ENCODE data around the gene CIAO2B.
A peak's percentile ranks its signal among the peaks of the same experiment; 100 is the strongest.

Gene CIAO2B

DNA sequence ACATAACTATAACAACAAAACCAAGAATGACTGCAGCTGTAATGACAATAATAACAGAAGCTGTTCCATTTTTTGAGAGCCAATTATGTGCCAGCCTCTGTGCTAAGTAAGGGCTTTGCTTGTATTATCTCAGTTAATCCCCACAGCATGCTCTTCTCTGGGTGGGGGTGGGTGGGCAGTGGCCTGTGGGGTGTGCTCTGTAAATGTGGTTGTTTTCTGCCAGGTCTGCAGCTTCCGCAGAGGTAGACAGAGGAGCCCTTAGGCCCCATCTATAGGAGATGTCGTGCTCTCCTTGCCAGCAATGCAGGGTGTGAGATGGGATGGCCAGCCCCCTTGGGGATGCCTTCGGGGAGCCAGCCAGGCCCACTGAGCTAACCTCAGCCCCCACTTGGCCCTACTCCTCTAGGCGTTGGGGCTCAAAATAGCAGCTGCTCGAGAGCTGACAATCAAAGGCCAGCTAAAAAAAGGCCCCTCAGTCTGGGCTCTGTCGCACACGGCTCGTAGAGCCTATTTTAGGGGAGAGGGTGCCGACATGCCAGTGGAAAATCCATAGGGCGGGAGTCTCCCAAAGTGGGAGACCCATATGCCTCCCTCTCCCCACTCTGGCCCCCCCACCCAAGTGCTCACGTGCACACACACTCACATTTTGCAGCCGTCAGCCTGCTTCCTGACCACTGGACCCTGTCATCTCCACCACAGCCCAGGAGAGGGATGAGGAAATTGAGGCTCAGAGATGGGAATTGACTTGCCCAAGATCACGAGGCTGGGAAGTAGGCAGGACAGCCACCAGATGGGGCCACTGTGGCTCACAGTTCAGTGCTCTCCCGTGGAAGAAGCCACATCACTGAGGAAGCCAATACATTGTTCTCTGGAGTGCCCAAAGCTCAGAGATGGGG lies 31.3 kb downstream of the CIAO2B start:
- no peak overlapping the region for H3K4me3 ChIP-seq (replicated peaks; ENCODE audit: low read depth, low read length)
- no peak for DNase-seq (ENCODE audit: low read depth)
- TF ChIP-seq, protein P1, sequence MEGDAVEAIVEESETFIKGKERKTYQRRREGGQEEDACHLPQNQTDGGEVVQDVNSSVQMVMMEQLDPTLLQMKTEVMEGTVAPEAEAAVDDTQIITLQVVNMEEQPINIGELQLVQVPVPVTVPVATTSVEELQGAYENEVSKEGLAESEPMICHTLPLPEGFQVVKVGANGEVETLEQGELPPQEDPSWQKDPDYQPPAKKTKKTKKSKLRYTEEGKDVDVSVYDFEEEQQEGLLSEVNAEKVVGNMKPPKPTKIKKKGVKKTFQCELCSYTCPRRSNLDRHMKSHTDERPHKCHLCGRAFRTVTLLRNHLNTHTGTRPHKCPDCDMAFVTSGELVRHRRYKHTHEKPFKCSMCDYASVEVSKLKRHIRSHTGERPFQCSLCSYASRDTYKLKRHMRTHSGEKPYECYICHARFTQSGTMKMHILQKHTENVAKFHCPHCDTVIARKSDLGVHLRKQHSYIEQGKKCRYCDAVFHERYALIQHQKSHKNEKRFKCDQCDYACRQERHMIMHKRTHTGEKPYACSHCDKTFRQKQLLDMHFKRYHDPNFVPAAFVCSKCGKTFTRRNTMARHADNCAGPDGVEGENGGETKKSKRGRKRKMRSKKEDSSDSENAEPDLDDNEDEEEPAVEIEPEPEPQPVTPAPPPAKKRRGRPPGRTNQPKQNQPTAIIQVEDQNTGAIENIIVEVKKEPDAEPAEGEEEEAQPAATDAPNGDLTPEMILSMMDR (IDR thresholded peaks at IDR 0.05; ENCODE audit: low read length, missing control alignments), result no peak

DNA sequence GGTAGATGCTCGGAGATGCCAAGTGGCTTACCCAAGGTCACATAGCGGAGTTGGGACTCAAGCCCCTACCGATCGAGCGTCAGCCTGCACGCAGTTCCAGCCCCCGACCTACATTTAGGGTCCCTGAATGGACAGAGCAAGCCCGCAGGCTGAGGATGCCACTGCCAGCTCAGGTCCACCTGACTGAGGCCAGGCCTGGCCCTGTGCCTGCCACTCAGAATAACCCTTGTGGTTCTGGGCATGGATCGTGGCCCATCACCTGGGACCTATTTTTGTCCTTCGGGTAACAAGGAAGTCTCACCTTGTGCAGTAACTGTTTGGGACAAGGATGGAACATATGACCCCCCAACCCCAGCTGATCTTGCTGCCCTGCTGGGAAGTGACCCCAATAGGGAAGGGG lies 32.6 kb downstream of the CIAO2B start:
- TF ChIP-seq, protein P1 (IDR thresholded peaks at IDR 0.05; ENCODE audit: low read length, missing control alignments), result no peak
- DNase-seq (ENCODE audit: low read depth), result no peak
- no peak overlapping the region for H3K4me3 ChIP-seq (replicated peaks; ENCODE audit: low read depth, low read length)

DNA sequence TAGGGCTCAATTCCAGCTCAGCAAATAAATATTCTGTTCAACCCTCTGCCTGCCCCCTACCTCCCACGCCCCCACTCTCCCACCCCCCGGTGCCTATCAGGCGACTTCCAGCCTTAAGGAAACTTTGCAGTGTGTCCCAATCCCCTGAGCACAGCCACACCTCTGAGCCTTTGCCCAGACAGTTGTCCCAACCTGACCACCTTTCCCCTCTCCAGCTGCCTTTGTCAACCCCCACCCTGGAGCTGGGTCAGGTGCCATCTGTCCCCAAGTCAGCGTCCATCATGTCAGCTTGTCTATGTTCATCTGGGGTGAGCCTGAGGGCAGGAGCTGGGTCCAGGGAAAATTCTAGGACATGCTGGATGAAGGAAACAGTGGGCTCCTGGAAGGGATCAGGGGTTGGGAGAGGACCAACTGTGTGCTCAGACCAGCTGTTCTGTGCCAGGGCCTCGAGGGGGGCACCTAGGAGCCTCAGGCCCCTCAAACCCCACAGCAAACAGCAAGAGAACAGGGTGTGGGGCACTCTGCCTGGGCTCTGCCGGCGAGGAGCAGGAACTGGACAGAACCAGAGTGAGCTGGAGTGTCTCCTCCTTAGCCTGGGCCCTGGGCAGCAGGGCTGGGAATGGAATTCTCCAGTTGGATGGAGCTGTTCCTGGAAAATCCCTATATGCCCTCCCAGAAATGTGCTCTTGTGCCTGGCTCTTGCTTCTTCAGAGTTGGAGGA lies 33.3 kb downstream of the CIAO2B start:
- TF ChIP-seq, protein P1 (IDR thresholded peaks at IDR 0.05; ENCODE audit: low read length, missing control alignments), result no peak
- no peak for DNase-seq (ENCODE audit: low read depth)
- H3K4me3 ChIP-seq (replicated peaks; ENCODE audit: low read depth, low read length), result no peak overlapping the region

DNA sequence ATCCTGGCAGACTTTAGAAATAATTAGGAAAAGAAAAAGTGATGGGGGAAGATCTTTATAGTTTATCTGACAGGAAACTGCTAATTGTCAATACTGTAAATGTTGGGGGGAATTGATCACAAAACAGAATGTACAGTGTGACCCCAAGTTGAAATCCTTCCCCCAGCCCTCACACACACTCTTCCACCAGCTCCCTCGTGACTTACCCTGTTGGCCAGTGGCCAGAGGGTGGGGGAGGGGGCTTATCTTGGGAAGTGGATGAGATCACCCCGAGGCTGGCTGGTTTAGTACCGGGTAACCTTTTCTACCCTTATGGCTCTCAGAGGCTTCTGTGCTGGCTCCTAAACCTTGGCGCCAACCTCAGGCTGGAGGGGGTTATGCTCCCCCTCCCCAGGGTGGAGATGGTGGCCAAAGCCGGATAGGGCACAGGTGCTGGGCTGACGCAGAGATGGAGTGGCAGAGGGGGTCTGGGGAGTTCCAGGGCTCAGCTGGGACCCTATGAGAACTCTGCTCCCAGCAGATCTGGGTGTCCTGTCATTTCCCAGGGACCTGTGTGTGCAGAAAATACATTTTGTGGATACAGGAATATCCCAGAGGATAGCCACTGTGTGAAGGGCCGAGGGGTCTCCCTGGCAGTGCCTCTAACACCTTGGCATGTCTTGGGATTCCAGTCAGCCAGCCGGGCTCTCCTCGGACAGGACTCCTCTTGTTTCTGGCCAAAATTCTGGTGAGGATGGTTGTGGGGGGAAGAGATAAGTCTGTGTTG lies 34.1 kb downstream of the CIAO2B start:
- H3K4me3 ChIP-seq (replicated peaks; ENCODE audit: low read depth, low read length), result no peak overlapping the region
- TF ChIP-seq, protein P1 (IDR thresholded peaks at IDR 0.05; ENCODE audit: low read length, missing control alignments), result no peak
- peak; percentile 78 for DNase-seq (ENCODE audit: low read depth)

DNA sequence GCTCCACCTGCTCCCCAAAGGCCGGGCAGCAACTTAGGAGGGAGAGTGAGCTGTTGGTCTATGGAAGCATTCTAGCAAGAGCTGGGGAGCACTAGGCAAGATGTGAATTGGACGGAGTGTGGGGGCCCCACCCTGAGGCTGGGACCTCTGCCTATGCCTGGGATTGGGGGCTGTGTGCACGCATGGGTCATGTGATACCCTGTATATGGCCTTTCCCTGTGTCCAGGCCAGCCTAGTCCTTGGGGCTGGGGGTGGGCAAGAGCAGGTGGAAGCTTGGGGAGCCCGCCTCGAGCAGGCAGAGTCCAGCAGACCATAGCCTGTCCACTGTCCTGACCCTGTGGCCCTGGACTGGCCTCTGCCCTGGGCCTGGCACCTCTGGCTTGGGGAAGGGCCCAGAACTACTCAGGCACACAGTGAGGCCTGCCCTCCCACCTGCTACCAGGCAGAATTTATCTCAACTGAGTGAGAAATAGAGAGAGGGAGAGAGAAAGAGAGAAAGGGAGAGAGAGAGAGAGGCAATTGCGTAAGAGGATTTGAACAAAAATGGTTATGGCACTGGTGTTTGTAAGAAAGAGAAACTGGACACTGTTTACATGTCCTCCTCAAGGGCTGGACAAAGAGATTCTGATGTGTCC lies 34.8 kb downstream of the CIAO2B start:
- no peak overlapping the region for H3K4me3 ChIP-seq (replicated peaks; ENCODE audit: low read depth, low read length)
- TF ChIP-seq, protein P1 (IDR thresholded peaks at IDR 0.05; ENCODE audit: low read length, missing control alignments), result no peak
- peak; percentile 64 for DNase-seq (ENCODE audit: low read depth)

DNA sequence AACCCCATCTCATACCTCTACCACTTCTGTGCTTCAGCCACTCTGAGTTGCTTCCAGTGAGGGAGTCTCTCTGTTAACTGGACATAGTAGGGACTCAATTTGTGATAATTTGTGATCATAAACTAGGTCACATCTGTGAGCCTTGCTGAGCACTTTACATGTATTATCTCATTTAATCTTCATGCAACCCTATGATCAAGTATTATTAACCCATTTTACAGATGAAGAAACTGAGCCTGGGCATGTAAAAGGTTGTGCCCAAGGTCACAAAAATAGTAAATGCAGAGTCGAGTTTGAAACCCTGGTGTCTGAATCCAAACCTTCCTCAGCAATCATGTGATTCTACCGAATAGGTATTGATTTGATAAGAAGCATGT lies 35.3 kb downstream of the CIAO2B start:
- DNase-seq (ENCODE audit: low read depth), result no peak
- H3K4me3 ChIP-seq (replicated peaks; ENCODE audit: low read depth, low read length), result no peak overlapping the region
- TF ChIP-seq, protein P1 (IDR thresholded peaks at IDR 0.05; ENCODE audit: low read length, missing control alignments), result no peak
